Fibroblast of gingiva (primary cell): ENCODE results near the gene MYBPC2.
"Not testable (repeated sequence)": the region's sequence is repeated elsewhere in the genome, so short reads cannot be mapped to it uniquely, and the experiment has no call there.

Experiments
- DNase-seq: peaks from one replicate; pipeline ENCODE4 v3.0.0-alpha.2; 2011; ENCODE audit warnings: low read depth

Gene MYBPC2

DNA sequence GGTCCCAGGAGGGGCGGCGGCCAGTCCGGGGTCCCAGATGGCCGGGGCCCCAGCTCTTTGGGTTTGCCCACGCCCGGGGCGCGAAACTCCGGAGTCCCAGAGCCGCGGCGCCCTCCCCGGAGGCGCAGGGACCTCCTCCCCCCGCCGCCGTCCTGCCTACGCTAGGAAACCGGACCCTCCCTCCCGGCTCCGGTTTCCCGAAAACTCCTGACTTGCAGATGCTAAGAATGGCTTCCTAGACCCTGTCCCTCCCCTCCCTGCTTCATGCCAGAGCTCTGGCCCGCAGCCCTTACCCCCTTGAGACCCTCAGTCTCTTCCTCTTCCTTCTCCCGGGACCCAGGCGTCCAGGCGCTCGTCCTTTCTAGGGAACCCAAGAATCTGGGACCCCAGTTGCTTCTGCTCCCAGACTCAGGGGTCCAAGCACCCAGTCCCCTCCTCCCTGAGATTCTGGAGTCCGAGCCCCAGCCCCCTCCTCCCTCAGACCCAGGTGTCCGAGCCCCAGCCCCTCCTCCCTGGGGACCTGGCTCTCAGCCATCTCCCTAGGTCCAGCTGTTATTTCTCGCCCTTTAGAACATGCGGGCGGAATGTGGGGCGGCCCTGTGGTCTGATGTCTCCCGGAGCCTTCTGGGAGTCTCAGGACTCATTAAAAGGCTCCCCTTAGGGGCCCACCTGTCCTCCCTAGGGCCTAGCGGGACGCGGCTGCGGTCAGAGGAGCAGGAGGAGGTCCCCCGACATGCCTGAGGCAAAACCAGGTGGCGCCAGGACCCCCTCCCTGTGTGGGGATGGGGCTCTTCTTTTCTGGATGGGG lies at the start of gene MYBPC2:
TSS of gene MYBPC2 (plus strand) at position 672 of the 808 bp plus-strand sequence. CDS start at position 734, 62 bp downstream.
- DNase-seq = no peak

DNA sequence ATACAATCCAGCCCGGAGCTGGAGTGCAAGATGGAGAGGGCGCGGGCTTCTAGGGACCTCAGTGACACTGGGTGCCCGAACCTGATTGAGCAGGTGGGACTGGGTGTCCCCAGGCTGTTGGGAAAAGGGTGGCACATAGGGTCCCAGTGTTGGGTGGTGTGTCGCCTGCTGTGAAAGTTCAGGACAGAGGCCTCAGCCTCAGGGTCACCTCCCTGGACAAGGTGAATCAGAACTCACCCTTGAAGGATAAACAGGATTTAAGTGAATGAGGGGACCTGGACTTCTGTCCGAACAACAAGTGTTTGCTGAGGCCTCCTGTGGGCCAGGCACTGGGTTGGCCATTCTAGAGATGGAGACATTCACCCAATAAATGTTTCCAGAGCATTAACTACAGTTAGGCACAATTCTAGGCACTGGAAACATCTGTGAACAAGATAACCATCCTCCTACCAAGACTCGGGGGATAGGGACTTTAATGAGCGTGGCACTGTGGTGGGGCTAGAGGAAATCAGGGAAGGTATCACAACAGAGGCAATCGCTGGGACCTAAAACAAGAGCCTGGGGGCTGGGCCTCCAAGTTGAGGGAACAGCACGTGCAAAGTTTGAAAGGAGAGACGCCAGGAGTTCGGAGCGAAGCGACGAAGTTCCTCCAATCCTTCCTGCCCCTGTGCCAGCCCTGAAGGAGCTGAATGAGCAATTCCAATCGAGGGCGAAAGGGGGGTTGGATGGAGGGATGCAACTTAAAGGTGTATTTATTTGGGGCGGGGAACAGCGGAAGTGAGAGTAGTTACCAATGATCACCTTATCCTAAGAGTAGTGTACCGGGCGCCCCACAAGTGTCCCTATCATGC lies 49.5 kb upstream of the MYBPC2 start:
- no peak for DNase-seq

DNA sequence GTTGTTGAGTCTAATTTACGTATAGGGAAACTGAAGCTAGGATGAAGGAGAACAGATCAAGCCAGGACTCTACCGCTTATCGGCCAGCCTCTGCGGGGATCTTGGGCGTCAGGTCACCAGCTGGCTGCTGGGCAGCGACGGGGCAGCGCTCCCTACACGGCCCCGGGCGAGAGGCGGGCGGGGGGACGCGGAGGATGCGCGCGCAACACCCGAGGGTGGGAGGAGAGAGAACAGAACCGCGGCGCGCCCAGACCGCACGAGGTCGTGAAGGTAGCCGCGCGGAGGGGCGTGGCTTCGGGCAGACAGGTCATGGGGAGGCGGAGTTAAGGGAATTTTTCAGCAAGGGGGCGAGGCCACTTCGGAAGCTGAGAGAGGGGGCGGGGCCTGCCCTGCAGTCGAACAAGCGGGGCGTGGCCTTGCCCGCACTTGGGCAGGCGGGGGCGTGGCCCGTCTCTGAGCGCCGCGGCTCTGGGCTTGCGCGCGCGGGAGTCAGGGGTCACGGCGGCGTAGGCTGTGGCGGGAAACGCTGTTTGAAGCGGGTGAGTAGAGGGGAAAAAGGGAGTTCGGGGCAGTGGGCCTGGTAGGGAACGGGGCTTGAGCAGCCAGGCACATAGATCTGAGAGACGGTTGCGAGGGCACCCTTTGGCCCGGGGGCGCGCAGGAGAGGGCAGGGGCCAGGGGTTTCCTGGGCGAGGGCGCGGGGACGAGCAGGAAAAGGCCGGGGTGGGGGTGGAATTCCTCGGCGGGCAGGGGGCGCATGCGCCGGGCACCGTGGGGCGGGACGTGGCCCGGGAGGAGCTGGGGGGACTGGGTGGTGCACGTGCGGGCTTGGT lies 48.6 kb upstream of the MYBPC2 start, which contains the start of gene POLD1:
TSS of gene POLD1 (plus strand) at position 496 of the 833 bp plus-strand sequence. CDS start 14,505 bp downstream, outside the sequence.
- peak; percentile 94 for DNase-seq

DNA sequence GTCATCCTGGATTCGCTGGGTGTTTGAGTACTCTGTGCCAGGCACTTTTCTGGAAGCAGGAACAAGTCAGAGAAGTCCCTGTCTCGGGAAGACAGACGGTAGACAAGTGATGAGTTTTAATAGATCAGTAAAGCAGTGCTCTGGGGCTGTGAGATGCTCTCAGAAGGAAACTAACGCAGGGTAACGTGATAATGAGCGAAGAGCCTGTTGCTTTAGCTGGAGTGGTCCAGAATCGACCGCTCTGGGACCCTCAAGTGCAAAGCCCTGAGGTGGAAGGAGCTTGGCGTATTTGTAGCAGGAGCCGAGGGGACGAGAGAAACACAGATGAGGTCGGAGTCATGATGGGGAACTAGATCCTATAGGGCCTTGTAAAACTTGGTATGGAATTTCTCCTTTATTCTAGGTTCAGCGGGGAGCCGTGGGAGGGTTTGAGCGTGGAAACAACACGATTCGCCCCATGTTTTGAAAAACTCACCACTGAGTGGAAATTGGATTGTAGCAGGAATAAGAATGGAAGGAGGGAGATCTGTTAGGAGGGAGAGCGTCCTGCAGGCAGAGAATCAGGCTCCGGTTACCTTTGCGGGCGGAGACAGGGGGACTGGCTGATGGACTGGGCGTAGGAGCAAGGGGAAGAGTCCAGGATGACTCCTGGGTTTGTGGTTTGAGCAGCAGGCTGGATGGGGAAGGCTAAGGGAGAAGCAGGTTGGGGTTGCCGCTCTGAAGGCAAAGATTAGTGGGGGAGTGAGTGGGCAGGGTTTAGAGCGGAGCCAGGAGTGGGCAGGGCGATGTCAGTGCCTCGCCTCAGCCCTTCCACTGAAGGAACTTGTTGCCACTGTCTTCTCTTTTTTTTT lies 47.8 kb upstream of the MYBPC2 start:
- no peak for DNase-seq

DNA sequence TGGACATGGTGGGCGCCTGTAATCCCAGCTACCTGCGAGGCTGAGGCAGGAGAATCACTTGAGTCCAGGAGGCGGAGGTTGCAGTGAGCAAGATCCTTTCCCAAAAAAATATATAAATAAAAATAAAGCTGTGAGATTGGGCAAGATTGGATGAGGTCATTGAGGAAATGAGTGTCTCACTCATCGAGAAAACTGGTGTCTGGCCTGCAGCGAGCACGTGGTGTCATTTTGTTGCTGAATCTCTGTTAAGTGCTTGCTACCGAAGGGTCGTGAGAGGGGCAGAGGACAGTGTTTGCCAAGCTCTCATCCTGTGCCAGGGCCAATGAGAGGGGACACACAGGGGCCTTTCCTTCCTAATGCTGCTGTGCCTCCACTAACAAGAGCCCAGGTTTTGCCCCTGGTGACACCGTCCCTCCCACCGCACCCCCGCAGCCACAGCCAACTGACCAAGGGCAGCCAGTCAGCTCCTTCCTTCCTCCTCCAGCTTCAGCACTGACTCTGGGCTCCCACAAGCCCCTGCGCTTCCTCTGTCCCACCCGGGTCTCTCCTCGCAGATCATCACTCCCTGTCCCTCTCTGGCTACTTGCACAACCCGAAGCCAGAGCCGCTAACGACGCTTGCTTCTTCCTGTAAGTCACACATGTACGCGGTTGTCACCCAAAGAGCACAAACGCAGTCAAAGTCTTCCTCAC lies 45.4 kb upstream of the MYBPC2 start:
- no peak for DNase-seq

DNA sequence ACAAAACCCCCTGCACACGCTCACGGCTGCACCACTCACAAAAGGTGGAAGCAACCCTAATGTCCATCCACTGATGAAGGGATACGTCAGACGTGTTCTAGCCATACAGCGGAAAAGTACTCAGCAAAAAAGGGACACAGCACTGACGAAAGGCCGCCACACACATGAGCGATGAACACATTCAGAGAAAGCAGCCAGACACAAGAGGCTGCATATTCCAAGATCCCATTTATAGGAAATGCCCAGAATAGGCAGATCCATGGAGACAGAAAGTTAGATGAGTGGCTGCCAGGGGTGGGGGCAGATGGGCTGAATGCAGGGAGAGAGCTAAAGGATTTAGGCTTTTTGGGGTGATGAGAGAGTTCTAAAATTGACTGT lies 44.8 kb upstream of the MYBPC2 start:
- DNase-seq = no peak

DNA sequence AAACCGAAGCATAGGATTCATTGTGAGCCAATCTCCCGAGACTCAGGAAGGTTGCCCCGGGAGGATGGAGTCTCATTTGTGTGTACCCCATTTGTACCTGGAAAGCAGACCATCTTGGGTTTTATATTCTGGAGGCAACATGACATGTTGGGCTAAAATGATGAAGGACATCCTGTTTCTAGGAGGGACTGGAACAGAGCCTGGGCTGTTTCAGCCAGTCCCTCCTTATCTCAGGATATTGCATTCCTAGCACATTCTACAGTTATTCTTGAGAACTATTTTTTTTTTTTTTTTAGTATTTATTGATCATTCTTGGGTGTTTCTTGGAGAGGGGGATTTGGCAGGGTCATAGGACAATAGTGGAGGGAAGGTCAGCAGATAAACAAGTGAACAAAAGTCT lies 42.4 kb upstream of the MYBPC2 start:
- not testable (repeated sequence) for DNase-seq

DNA sequence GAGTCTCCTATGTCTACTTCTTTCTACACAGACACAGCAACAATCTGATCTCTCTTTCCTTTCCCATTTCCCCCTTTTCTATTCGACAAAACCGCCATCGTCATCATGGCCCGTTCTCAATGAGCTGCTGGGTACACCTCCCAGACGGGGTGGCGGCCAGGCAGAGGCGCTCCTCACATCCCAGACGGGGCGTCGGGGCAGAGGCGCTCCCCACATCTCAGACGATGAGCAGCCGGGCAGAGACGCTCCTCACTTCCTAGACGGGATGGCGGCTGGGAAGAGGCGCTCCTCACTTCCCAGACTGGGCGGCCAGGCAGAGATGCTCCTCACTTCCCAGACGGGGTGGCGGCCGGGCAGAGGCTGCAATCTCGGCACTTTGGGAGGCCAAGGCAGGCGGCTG lies 41.7 kb upstream of the MYBPC2 start:
- not testable (repeated sequence) for DNase-seq

DNA sequence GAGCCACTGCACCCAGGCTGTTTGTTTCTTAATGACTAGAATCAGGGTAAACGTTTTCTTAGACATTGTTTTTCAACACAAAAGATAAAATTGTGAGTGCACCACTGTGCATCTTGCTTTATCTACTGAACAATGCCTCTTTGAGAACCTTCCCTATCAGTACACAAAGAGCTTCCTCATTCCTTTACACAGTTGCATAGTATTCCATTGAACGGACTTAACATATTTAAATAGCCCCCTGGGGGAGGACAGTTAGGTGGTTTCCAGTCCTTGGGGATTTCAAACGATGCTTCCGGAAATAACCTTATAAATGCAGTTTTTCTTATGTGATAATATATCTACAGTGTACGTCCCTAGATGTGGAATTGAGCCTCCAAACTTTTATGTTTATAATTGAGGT lies 39.9 kb upstream of the MYBPC2 start:
- DNase-seq = no peak

DNA sequence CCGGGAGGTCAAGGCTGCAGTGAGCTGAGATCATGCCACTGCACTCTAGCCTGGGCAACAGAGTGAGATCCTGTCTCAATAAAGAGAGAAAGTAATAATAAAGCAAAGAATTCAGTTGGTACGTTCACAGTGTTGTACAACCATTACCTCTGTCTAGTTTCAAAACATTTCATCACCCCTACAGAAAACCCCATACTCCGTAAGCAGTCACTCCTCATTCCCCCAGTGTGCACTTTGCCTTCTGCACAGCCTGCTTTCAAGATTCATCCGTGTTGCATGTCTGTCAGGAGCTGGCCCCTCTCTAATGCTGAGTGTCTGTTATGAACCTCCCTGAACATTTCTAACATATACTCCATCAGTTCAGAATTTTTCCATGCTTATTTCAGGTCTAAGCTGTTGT lies 39.1 kb upstream of the MYBPC2 start:
- no peak for DNase-seq

DNA sequence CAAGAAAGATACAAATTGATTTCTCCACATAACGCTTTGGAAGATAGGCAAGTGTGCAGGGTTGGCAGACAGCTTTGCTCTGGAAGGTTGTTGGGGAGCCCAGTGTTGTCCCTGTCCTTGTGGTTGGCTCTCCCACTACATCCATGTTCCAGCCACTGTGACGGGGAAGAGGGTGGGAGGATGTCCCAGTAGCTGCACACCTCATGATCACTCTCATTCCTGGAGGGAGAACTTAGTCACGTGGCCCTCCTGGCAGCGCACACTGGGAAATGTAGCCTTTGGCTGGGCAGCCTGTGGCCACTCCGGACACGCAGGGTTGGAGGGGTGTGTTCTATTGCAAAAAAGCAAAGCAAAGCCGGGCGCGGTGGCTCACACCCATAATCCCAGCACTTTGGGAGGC lies 38.7 kb upstream of the MYBPC2 start:
- no peak for DNase-seq

DNA sequence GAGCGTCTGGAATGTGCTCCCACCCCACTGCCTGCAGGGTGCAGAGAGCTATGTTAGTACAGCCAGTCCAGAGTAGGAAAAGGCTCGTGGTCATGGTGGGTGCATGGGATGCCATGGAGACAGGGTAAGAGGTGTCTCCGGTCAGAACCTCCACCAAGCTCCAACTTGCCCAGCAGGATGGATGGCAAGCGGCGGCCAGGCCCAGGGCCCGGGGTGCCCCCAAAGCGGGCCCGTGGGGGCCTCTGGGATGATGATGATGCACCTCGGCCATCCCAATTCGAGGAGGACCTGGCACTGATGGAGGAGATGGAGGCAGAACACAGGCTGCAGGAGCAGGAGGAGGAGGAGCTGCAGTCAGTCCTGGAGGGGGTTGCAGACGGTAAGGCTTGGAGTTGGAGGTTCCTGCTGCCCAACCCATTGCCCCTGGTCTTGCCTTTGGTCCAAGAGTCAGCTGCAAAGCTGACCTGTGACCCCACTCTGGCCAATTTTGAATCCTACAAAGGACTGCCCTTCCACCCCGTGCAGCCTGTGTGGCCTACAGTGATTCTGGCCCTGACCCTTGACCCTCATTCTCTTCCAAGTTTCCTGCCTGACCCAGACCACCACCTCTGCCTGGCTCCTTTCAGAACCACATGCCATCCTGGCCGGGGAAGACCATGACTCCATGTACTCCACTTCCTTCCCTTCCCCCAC lies 33.9 kb upstream of the MYBPC2 start:
- DNase-seq = no peak

DNA sequence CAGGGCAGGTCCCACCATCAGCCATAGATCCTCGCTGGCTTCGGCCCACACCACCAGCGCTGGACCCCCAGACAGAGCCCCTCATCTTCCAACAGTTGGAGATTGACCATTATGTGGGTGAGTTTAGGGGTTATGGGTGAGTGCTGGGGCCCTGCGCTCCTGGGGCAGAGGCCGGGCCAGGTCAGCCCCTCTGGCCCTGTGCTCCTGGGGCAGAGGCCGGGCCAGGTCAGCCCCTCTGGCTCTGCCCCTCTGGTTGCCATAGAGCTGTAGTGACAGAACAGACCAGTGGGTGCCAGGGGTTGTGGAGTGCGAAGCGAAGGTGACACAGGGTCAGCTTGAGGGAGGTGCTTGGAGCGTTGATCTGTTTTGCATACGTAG lies 33.3 kb upstream of the MYBPC2 start:
- DNase-seq = no peak

DNA sequence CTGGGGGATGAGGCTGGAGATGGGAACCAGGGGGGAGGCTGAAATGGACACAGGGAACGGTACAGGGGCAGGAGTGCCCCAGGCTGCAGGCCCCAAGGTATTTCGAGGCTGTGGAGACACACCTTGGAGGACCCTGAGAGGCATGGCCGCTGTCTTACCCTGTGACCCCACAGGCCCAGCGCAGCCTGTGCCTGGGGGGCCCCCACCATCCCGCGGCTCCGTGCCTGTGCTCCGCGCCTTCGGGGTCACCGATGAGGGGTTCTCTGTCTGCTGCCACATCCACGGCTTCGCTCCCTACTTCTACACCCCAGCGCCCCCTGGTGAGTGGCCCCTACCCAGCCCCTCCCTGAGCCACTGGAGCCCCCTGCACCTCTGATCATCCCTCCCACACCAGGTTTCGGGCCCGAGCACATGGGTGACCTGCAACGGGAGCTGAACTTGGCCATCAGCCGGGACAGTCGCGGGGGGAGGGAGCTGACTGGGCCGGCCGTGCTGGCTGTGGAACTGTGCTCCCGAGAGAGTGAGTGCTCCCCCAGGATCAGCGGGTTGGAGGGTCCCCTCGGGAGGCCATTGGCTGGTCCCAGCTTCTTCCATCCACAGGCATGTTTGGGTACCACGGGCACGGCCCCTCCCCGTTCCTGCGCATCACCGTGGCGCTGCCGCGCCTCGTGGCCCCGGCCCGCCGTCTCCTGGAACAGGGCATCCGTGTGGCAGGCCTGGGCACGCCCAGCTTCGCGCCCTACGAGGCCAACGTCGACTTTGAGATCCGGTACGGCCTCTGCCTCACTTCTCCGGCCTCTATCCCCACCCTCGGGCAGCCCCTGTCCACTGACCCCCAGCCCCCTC lies 30.9 kb upstream of the MYBPC2 start:
- no peak for DNase-seq

DNA sequence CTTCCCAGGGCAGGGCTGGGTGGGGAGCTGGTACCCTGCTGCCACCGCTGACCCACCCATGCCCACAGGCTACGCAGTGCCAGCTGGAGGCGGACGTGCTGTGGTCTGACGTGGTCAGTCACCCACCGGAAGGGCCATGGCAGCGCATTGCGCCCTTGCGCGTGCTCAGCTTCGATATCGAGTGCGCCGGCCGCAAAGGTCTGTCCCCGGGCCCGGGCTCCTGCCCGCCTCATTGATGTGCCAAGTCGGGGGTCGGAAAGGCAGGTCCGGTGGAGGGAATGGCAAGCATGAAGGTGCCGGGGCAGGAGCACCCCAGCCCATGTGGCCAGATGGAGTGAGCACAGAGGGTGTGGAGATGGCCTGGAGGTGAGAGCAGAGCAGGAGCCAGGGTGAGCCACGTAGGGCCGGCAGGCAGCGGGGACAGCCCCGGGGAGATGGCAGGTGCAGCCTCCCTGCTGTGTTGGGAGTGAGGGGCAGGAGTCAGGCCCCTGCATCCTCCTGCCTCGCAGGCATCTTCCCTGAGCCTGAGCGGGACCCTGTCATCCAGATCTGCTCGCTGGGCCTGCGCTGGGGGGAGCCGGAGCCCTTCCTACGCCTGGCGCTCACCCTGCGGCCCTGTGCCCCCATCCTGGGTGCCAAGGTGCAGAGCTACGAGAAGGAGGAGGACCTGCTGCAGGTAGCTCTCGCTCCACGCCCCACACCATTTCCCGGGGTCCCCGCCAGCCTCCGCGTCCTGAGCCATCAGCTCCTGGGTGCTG lies 30.0 kb upstream of the MYBPC2 start:
- DNase-seq = no peak

DNA sequence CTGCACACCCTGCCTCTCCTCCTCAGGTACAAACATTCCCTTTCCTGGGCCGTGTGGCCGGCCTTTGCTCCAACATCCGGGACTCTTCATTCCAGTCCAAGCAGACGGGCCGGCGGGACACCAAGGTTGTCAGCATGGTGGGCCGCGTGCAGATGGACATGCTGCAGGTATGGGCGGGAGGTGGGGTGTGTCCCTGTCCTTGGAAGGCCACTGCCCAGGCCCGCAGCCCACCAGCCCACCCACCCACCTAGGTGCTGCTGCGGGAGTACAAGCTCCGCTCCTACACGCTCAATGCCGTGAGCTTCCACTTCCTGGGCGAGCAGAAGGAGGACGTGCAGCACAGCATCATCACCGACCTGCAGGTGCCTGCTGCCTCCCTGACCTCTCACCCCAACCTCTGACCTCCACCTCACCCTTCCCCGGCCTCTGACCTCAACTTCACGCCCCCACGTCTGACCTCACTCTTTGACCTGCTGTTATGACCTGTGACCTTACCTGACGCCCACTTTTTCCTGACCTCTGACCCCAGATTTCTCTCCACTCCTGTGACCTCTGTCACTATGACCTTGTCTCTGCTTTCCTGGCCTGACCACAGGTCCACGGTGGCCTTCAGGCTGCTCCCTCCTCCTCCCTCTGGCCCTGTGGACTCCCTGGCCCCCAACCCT lies 26.4 kb upstream of the MYBPC2 start:
- DNase-seq = no peak

DNA sequence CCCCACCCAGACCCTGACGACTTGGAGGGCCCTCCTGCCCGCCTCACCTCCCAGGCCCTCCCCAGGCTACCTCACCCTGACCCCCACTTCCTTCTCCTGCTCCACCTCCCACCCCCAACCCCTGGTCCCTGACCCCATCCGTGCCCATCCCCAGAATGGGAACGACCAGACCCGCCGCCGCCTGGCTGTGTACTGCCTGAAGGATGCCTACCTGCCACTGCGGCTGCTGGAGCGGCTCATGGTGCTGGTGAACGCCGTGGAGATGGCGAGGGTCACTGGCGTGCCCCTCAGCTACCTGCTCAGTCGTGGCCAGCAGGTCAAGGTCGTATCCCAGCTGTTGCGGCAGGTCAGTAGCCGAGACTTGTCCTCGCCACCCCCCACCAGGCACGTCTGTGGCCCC lies 25.9 kb upstream of the MYBPC2 start:
- no peak for DNase-seq

DNA sequence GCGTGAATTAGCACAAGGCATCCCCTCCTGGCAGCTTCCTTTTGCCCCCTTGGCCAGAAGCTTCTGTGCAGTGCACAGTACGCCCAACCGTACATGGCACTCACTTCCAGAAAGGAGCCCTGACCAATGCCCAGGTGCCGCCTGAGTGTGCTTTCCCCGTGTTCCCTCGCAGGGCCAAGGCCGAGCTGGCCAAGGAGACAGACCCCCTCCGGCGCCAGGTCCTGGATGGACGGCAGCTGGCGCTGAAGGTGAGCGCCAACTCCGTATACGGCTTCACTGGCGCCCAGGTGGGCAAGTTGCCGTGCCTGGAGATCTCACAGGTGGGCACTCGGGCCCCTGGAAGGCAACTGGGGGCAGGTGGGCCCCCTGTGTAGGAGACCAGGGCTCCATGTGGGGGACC lies 23.3 kb upstream of the MYBPC2 start:
- DNase-seq = no peak
